AG04450 (cell line): ENCODE data around the gene SERPINB13. TPM values are rescaled to one million over a fixed set of nuclear protein-coding genes. Genes with fewer than 3 reads are reported as not detected.

ENCODE experiments used
- CTCF ChIA-PET: fragments of 300-600, 350-600 bp; formaldehyde crosslinking; extraction: SDS; loops from one replicate; lab custom pipeline; 2022; ENCODE audit warnings: antibody characterized with exemption, inconsistent platforms; lab: Charles Lee
- POLR2A ChIA-PET: fragments of 350-600 bp; formaldehyde crosslinking; extraction: SDS; loops from one replicate; lab custom pipeline; 2021; ENCODE audit warnings: antibody characterized with exemption, inconsistent platforms; lab: Yijun Ruan, JAX
- DNase-seq: peaks from one replicate; pipeline ENCODE4 v3.0.0-alpha.2; 2011; ENCODE audit warnings: low read depth, low spot score
- H3K27ac ChIP-seq: one replicate; pipeline ENCODE4 v1.5.1; 2012; ENCODE audit warnings: low read depth, low read length, control low read depth
- H3K27me3 ChIP-seq: one replicate; pipeline ENCODE4 v1.6.0; 2012; ENCODE audit warnings: low read length; ENCODE audit not compliant: control insufficient read depth, insufficient read depth
- H3K4me3 ChIP-seq: 2 replicates; pipeline ENCODE4 v1.5.1; 2011; ENCODE audit warnings: mild to moderate bottlenecking, low read depth, low read length, control low read depth
- H3K9me3 ChIP-seq: 2 replicates; pipeline ENCODE4 v1.5.1; 2012; ENCODE audit warnings: low read length; ENCODE audit not compliant: control insufficient read depth, insufficient read depth
- polyA minus RNA-seq: library from RNA; depleted of rRNA, polyadenylated mRNA; stranded (reverse); fragments of >200 nt; gene quantifications from 2 replicates; pipeline ENCODE4 v1.2.3, GENCODE V29; 2011; rRNA and poly(A)+ RNA removed
- polyA plus RNA-seq: library from polyadenylated mRNA; depleted of rRNA; stranded (reverse); fragments of >200 nt; gene quantifications from 2 replicates; pipeline ENCODE4 v1.2.3, GENCODE V29; 2011; rRNA removed
- TF ChIP-seq, protein P1 (sequence below): IDR thresholded peaks from 2 replicates; pipeline ENCODE4 v1.5.1; 2011; ENCODE audit warnings: low read depth, low read length, control low read depth, inconsistent platforms

The SERPINB13 gene
- polyA plus RNA-seq (not detected in 2 replicates), polyA minus RNA-seq (not detected in 2 replicates)

DNA sequence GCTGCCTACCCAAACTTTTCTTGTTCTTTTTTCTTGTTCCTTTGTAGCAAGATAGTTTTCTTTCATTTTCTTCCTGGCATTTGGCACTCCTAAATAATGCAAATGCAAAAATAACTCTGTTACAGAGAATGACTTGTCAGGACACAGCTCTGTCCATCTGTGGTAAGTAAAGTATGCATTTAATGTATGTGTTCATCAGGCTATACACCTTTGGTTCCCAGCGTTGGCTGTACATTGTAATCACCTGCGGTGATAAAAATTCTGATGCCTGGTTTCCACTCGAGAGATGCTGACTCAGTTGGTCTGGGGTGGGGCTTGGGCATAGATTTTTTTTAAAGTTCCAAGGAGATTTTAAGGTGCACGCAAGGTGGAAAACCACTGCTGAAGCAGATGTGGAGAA lies at the start of gene SERPINB13:
TSS of gene SERPINB13 (plus strand) at position 378 of the 400 bp plus-strand sequence. CDS start 1,325 bp downstream, outside the sequence.
- no peak for DNase-seq
- TF ChIP-seq, protein P1, sequence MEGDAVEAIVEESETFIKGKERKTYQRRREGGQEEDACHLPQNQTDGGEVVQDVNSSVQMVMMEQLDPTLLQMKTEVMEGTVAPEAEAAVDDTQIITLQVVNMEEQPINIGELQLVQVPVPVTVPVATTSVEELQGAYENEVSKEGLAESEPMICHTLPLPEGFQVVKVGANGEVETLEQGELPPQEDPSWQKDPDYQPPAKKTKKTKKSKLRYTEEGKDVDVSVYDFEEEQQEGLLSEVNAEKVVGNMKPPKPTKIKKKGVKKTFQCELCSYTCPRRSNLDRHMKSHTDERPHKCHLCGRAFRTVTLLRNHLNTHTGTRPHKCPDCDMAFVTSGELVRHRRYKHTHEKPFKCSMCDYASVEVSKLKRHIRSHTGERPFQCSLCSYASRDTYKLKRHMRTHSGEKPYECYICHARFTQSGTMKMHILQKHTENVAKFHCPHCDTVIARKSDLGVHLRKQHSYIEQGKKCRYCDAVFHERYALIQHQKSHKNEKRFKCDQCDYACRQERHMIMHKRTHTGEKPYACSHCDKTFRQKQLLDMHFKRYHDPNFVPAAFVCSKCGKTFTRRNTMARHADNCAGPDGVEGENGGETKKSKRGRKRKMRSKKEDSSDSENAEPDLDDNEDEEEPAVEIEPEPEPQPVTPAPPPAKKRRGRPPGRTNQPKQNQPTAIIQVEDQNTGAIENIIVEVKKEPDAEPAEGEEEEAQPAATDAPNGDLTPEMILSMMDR: no peak
- Histone ChIP-seq H3K9me3 (no peaks in the 10 kb centered on the region), H3K27me3 (no peaks in the 10 kb centered on the region), H3K4me3 (no peak within 1 kb of the TSS), H3K27ac (no peak within 1 kb of the TSS)
- CTCF ChIA-PET: interaction anchor here (1.0 kb wide), 1 partner anchor 9 kb away, joined by 3 read pairs; no protein-coding TSS in a partner anchor
- POLR2A ChIA-PET: no interaction called here

GRCh38 chr18:63539904-63540510 lies 47.1 kb upstream of the SERPINB13 start:
- TF ChIP-seq, protein P1: no peak
- H3K9me3 ChIP-seq: no peaks in the 10 kb centered on the region
- ChIA-PET CTCF (interaction anchor here (1.3 to 1.7 kb wide), 2 partner anchors 21 to 29 kb away, joined by 4 to 5 read pairs; no protein-coding TSS in a partner anchor), POLR2A (interaction anchor here (0.5 kb wide), 1 partner anchor 156 kb away, joined by 3 read pairs; no protein-coding TSS in a partner anchor)
- DNase-seq: no peak
- peaks cover 3% of the 10 kb centered on the region for H3K27me3 ChIP-seq
- no peak overlapping the region for H3K27ac ChIP-seq
- H3K4me3 ChIP-seq: no peak overlapping the region

GRCh38 chr18:63542069-63542468 lies 45.1 kb upstream of the SERPINB13 start, which contains the start of gene SERPINB12:
TSS of gene SERPINB12 (plus strand) at chr18:63542369. CDS start at chr18:63556160, 13,791 bp downstream.
- Histone ChIP-seq H3K9me3 (no peaks in the 10 kb centered on the region), H3K4me3 (no peak within 1 kb of the TSS), H3K27me3 (peaks cover 3% of the 10 kb centered on the region), H3K27ac (no peak within 1 kb of the TSS)
- CTCF ChIA-PET: interaction anchor here (1.0 to 1.2 kb wide), 4 partner anchors 16 to 36 kb away, joined by 3 to 5 read pairs (median 3); no protein-coding TSS in a partner anchor
- TF ChIP-seq, protein P1: no peak
- DNase-seq: no peak
- POLR2A ChIA-PET: no interaction called here

DNA sequence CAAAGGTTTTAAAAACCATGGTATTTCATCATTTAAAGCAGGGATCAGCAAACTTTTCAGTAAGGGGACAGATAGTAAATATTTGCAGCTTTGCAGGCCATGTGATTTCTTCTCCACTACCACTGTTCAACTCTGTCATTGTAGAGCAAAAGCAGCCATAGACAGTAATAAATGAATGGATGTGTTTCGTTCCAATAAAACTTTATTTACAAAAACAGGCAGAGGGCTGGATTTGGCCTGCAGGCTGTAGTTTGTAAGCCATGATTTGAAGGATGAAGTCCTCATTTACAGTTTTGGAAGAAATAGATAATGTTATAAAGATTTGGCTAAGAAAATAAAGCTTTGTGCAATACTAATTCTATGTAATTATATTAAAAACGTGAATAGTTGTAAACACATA lies 43.1 kb upstream of the SERPINB13 start:
- Histone ChIP-seq H3K4me3 (no peak overlapping the region), H3K27me3 (no peaks in the 10 kb centered on the region), H3K27ac (no peak overlapping the region), H3K9me3 (no peaks in the 10 kb centered on the region)
- TF ChIP-seq, protein P1: no peak
- CTCF ChIA-PET: interaction anchor here (0.6 to 1.4 kb wide), 3 partner anchors 26 to 420 kb away, joined by 3 to 5 read pairs (median 3); no protein-coding TSS in a partner anchor
- DNase-seq: no peak
- POLR2A ChIA-PET: no interaction called here

DNA sequence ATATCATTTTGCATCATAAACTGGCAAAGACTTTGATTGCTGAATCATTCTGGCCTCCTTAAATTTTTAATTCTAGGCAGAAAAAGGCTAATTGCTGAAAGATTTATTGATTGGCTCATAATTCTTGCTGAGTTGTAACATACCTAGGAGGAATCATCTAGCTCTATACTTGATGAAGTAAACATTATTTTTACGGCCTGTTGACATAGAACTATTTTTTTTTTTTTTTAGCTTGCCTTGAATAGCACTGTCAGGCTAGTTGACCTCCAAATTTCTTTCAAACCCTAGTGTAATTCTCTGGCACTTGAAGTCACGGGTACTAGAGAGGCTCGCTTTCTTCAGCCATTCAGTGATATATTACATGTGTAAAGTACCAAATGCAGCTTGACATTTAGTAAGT lies 42.1 kb upstream of the SERPINB13 start:
- POLR2A ChIA-PET: no interaction called here
- Histone ChIP-seq H3K4me3 (no peak overlapping the region), H3K9me3 (no peaks in the 10 kb centered on the region), H3K27me3 (no peaks in the 10 kb centered on the region), H3K27ac (no peak overlapping the region)
- no peak for DNase-seq
- CTCF ChIA-PET: interaction anchor here (1.2 to 1.4 kb wide), 2 partner anchors 33 to 419 kb away, joined by 3 to 5 read pairs; no protein-coding TSS in a partner anchor
- TF ChIP-seq, protein P1: no peak
